ENCODE measurements around the gene CELA3B.
"Not testable (repeated sequence)": the region's sequence is repeated elsewhere in the genome, so short reads cannot be mapped to it uniquely, and the experiment has no call there.

The CELA3B gene

DNA sequence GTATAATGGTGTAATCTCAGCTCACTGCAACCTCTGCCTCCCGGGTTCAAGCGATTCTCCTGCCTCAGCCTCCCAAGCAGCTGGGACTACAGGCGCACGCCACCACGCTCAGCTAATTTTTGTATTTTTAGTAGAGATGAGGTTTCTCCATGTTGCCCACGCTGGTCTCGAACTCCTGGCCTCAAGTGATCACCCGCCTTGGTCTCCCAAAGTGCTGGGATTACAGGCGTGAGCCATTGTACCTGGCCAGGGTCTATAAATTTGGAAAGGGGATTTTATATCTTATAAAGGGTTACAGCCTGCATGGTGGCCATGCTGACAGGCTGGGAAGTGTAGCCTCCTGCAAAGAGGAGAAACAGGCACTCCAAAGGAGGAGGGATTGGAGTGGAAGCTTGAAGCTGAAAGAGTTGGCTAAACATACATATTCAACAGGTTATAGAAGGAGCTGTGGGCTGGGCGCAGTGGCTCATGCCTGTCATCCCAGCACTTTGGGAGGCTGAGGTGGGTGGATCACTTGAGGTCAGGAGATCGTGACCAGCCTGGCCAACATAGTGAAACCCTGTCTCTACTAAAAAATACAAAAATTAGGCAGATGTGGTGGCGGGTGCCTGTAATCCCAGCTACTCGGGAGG lies 37.9 kb downstream of the CELA3B start:
- H3K9me3 ChIP-seq (ENCODE audit: control insufficient read depth in 2 of 2, low read length in 2 of 2); H3K4me3 ChIP-seq (ENCODE audit: low read length in 2 of 2); H3K27me3 ChIP-seq (ENCODE audit: control insufficient read depth in 1 of 2, insufficient read depth in 2 of 2, low read length in 2 of 2); H3K4me1 ChIP-seq (ENCODE audit: control insufficient read depth, insufficient read depth, low read length); H3K9ac ChIP-seq (ENCODE audit: low read length in 2 of 2); H3K36me3 ChIP-seq (ENCODE audit: control insufficient read depth in 2 of 2, insufficient read depth in 2 of 2, low read length in 2 of 2); H3K27ac ChIP-seq (ENCODE audit: low read length): not testable (repeated sequence)

DNA sequence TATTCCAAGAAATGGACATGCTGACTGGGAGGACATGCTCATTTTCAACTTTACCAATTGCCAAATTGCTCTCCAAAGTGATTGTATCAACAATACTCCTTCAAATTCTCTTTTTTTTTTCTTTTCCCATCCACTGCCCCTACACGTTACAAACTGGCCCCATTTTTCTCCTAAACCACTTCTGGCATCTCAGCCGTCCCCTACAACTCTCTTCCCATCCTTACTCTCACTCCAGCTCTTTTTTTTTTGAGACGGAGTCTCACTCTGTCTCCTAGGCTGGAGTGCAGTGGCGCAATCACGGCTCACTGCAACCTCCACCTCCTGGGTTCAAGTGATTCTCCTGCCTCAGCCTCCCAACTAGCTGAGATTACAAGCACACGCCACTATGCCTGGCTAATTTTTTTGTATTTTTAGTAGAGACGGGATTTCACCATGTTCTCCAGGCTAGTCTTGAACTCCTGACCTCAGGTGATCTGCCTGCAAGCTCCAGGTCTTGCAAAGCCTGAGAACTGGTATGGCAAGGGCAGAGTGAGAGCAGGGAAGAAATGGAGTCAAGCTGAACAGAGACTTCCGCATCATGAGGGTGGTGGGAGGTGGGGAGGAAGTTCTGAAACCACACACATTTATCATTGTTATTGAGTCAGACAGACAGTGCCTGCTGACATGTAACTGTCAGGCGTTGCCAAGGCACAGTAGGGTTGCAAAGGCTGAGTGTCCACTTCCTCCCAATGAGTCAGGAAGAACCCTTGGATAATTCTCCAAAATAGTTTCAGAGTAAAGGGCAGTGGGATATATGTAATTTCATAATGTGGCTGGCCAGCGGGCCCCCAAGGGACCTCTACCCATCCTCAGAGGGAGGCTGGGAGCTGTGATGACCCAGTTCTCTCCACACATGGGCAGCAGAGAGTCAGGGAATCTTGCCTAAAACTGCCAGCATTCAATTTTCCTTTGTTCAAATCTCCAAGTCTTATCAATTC lies 42.0 kb downstream of the CELA3B start:
- Histone ChIP-seq H3K27me3 (ENCODE audit: control insufficient read depth in 1 of 2, insufficient read depth in 2 of 2, low read length in 2 of 2) (no peaks in the 10 kb centered on the region), H3K9me3 (ENCODE audit: control insufficient read depth in 2 of 2, low read length in 2 of 2) (no peaks in the 10 kb centered on the region), H3K27ac (ENCODE audit: low read length) (no peak overlapping the region), H3K4me1 (ENCODE audit: control insufficient read depth, insufficient read depth, low read length) (no peaks in the 10 kb centered on the region), H3K36me3 (ENCODE audit: control insufficient read depth in 2 of 2, insufficient read depth in 2 of 2, low read length in 2 of 2) (no peaks in the 10 kb centered on the region), H3K4me3 (ENCODE audit: low read length in 2 of 2) (no peak overlapping the region), H3K9ac (ENCODE audit: low read length in 2 of 2) (no peak overlapping the region)

DNA sequence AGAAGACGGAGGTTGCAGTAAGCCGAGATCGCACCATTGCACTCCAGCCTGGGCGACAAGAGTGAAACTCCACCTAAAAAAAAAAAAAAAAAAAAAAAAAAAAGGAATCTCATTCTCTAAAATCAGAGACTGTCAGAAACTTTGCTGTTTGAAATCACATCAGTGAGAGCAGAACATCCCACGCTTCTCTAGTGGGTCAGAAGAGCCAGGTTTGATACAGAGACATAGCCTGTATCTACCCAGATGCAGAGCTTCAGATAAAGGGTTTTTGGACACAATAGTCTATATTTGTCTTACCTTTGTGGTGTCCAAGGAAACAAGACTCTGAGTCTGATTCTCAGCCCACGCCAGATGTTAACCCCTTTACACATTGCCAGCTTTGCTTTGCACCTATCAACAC lies 44.2 kb downstream of the CELA3B start:
- Histone ChIP-seq H3K9me3 (ENCODE audit: control insufficient read depth in 2 of 2, low read length in 2 of 2) (no peaks in the 10 kb centered on the region), H3K27ac (ENCODE audit: low read length) (no peak overlapping the region), H3K9ac (ENCODE audit: low read length in 2 of 2) (no peak overlapping the region), H3K36me3 (ENCODE audit: control insufficient read depth in 2 of 2, insufficient read depth in 2 of 2, low read length in 2 of 2) (no peaks in the 10 kb centered on the region), H3K4me3 (ENCODE audit: low read length in 2 of 2) (no peak overlapping the region), H3K27me3 (ENCODE audit: control insufficient read depth in 1 of 2, insufficient read depth in 2 of 2, low read length in 2 of 2) (no peaks in the 10 kb centered on the region), H3K4me1 (ENCODE audit: control insufficient read depth, insufficient read depth, low read length) (peaks cover 11% of the 10 kb centered on the region)

- Histone ChIP-seq H3K9ac (ENCODE audit: low read length in 2 of 2) (peak overlapping the region; percentile 84 to 100), H3K27me3 (ENCODE audit: control insufficient read depth in 1 of 2, insufficient read depth in 2 of 2, low read length in 2 of 2) (no peaks in the 10 kb centered on the region), H3K4me3 (ENCODE audit: low read length in 2 of 2) (peak overlapping the region; percentile 99 to 100), H3K4me1 (ENCODE audit: control insufficient read depth, insufficient read depth, low read length) (peaks cover 16% of the 10 kb centered on the region), H3K36me3 (ENCODE audit: control insufficient read depth in 2 of 2, insufficient read depth in 2 of 2, low read length in 2 of 2) (no peaks in the 10 kb centered on the region), H3K27ac (ENCODE audit: low read length) (peak overlapping the region; percentile 96), H3K9me3 (ENCODE audit: control insufficient read depth in 2 of 2, low read length in 2 of 2) (no peaks in the 10 kb centered on the region)
Observed at GRCh38 chr1:22024485-22025367, 47.9 kb downstream of the CELA3B start.

DNA sequence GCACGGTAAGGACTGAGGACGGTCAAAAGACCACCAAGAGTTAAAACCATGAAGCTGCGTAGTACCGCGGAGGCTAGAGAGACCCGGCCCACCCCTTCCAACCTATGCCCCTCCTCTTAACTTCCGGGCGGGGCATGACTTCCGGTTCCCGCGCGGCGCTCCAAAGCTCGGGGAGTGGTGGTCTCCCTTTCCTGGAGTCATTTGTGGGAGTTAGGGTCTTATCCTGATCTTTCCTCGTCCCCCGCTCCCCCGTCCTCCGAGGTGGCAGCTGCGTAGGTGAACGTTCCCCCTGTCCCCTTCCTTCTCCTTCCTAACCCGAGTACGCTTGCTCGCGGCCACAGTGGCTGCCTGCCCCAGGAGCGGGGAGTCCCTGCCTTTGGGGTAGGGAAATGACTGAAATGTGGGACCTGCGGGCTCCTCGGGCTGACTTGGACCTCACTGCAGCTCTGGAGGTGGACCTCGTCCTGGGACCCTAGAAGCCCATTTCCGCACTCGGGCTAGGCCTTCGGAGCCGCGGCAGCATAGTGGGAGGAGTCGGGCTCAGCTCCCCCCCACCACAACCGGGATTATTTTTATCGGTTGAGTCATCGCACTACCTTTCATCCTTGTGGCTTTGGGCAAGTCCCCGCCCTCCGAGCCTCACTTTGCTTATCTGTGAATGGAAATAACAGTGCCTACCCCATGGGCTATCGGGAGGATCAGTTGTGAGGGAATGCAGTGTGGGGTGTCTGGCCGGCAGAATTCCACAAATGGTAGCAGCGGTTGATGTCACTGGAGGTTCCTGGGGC lies 48.7 kb downstream of the CELA3B start:
- Histone ChIP-seq H3K4me1 (ENCODE audit: control insufficient read depth, insufficient read depth, low read length) (peaks cover 19% of the 10 kb centered on the region), H3K9ac (ENCODE audit: low read length in 2 of 2) (peak overlapping the region; percentile 100), H3K27ac (ENCODE audit: low read length) (peak overlapping the region; percentile 96), H3K27me3 (ENCODE audit: control insufficient read depth in 1 of 2, insufficient read depth in 2 of 2, low read length in 2 of 2) (no peaks in the 10 kb centered on the region), H3K4me3 (ENCODE audit: low read length in 2 of 2) (peak overlapping the region; percentile 99 to 100), H3K9me3 (ENCODE audit: control insufficient read depth in 2 of 2, low read length in 2 of 2) (no peaks in the 10 kb centered on the region), H3K36me3 (ENCODE audit: control insufficient read depth in 2 of 2, insufficient read depth in 2 of 2, low read length in 2 of 2) (peaks cover 0 to 2% of the 10 kb centered on the region in 2 donors)

- Histone ChIP-seq H3K9ac (ENCODE audit: low read length in 2 of 2) (no peak overlapping the region), H3K36me3 (ENCODE audit: control insufficient read depth in 2 of 2, insufficient read depth in 2 of 2, low read length in 2 of 2) (peaks cover 0 to 7% of the 10 kb centered on the region in 2 donors), H3K27me3 (ENCODE audit: control insufficient read depth in 1 of 2, insufficient read depth in 2 of 2, low read length in 2 of 2) (no peaks in the 10 kb centered on the region), H3K4me3 (ENCODE audit: low read length in 2 of 2) (no peak overlapping the region), H3K27ac (ENCODE audit: low read length) (no peak overlapping the region), H3K9me3 (ENCODE audit: control insufficient read depth in 2 of 2, low read length in 2 of 2) (no peaks in the 10 kb centered on the region), H3K4me1 (ENCODE audit: control insufficient read depth, insufficient read depth, low read length) (peaks cover 27% of the 10 kb centered on the region)
Observed at GRCh38 chr1:22026924-22027289, 50.1 kb downstream of the CELA3B start.

DNA sequence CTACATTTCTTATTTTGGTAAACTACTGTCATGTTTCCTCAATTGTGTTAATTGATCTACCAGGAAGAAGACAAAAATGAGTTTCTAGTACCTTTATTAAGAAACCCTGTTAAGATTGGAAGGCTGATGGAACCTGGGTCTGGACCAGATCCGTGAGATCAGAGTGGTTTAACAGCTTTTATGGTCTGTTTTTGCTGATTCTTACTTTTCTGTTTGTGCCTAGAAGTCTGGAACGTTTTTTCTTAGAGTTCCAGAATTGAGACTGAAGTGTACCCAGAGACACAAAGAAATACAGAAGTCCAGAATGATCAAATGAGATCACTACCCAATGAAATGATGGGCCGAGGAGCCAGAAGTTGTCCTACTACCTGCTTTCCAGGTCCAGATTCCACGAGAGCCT lies 53.2 kb downstream of the CELA3B start:
- Histone ChIP-seq H3K9me3 (ENCODE audit: control insufficient read depth in 2 of 2, low read length in 2 of 2) (no peaks in the 10 kb centered on the region), H3K27ac (ENCODE audit: low read length) (peak overlapping the region; percentile 76), H3K4me1 (ENCODE audit: control insufficient read depth, insufficient read depth, low read length) (peaks cover 25% of the 10 kb centered on the region), H3K36me3 (ENCODE audit: control insufficient read depth in 2 of 2, insufficient read depth in 2 of 2, low read length in 2 of 2) (peaks cover 0 to 8% of the 10 kb centered on the region in 2 donors), H3K27me3 (ENCODE audit: control insufficient read depth in 1 of 2, insufficient read depth in 2 of 2, low read length in 2 of 2) (no peaks in the 10 kb centered on the region), H3K9ac (ENCODE audit: low read length in 2 of 2) (no peak overlapping the region), H3K4me3 (ENCODE audit: low read length in 2 of 2) (no peak overlapping the region)

DNA sequence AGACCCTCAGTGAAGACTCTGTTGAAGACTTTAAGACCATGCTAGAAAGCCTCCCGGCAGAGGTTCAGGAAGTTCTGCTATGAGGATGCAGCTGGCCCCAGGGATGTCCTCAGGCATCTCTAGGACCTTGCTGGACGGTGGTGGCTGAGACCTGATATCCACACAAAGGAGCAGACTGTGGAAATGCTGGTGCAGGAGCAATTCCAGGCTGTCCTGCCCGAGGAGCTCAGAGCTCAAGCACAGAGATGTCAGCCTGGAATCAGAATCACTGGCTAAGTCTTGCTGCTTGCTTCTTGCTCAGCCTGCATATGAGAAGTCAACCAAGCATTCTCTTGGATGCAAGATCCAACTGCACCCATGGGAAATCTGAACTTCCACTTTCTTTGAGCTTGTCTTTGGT lies 53.7 kb downstream of the CELA3B start:
- Histone ChIP-seq H3K27me3 (ENCODE audit: control insufficient read depth in 1 of 2, insufficient read depth in 2 of 2, low read length in 2 of 2) (no peaks in the 10 kb centered on the region), H3K9ac (ENCODE audit: low read length in 2 of 2) (no peak overlapping the region), H3K27ac (ENCODE audit: low read length) (peak overlapping the region; percentile 76), H3K36me3 (ENCODE audit: control insufficient read depth in 2 of 2, insufficient read depth in 2 of 2, low read length in 2 of 2) (peaks cover 0 to 8% of the 10 kb centered on the region in 2 donors), H3K4me1 (ENCODE audit: control insufficient read depth, insufficient read depth, low read length) (peaks cover 25% of the 10 kb centered on the region), H3K9me3 (ENCODE audit: control insufficient read depth in 2 of 2, low read length in 2 of 2) (no peaks in the 10 kb centered on the region), H3K4me3 (ENCODE audit: low read length in 2 of 2) (no peak overlapping the region)

- no peaks in the 10 kb centered on the region for H3K27me3 ChIP-seq (ENCODE audit: control insufficient read depth in 1 of 2, insufficient read depth in 2 of 2, low read length in 2 of 2)
- peaks cover 0 to 8% of the 10 kb centered on the region in 2 donors for H3K36me3 ChIP-seq (ENCODE audit: control insufficient read depth in 2 of 2, insufficient read depth in 2 of 2, low read length in 2 of 2)
- H3K4me3 ChIP-seq (ENCODE audit: low read length in 2 of 2): peak overlapping the region; percentile 17 to 29
- H3K27ac ChIP-seq (ENCODE audit: low read length): peak overlapping the region; percentile 76
- no peaks in the 10 kb centered on the region for H3K9me3 ChIP-seq (ENCODE audit: control insufficient read depth in 2 of 2, low read length in 2 of 2)
- H3K9ac ChIP-seq (ENCODE audit: low read length in 2 of 2): peak overlapping the region in 1 of 2 donors; percentile 17
- H3K4me1 ChIP-seq (ENCODE audit: control insufficient read depth, insufficient read depth, low read length): peaks cover 20% of the 10 kb centered on the region
Observed at GRCh38 chr1:22031214-22031962, 54.6 kb downstream of the CELA3B start.

Data from stomach smooth muscle (tissue), 2 donors.